GM18861 (cell line): ENCODE data around the gene CNN1.

Experiments used
- ATAC-seq: cut with Tn5 transposase; IDR thresholded peaks from one replicate; pipeline ENCODE4 v1.9.1; 2021; ENCODE audit not compliant: unreplicated experiment

The CNN1 gene

GRCh38 chr19:11538232-11539036, at the start of gene CNN1:
CNN1 (plus strand) TSS chr19:11538851; CDS start chr19:11538928, 77 bp downstream.
- no peak for ATAC-seq

DNA sequence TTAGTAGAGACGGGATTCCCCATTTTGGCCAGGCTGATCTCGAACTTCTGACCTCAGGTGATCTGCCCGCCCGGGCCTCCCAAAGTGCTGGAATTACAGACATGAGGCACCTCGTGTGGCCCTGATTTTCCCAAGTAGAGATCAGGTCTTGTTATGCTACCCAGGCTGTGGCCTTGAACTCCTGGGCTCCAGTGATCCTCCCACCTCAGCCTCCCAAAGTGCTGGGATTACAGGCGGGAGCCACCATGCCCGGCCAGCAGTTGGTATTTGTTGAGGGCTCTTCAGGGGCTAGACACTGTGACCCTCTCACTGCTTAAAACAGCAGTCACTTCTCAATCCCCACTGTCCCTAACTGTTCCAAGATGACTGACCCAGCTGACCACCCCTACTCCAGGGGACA, 49.3 kb upstream of the CNN1 start:
- ATAC-seq, result no peak

DNA sequence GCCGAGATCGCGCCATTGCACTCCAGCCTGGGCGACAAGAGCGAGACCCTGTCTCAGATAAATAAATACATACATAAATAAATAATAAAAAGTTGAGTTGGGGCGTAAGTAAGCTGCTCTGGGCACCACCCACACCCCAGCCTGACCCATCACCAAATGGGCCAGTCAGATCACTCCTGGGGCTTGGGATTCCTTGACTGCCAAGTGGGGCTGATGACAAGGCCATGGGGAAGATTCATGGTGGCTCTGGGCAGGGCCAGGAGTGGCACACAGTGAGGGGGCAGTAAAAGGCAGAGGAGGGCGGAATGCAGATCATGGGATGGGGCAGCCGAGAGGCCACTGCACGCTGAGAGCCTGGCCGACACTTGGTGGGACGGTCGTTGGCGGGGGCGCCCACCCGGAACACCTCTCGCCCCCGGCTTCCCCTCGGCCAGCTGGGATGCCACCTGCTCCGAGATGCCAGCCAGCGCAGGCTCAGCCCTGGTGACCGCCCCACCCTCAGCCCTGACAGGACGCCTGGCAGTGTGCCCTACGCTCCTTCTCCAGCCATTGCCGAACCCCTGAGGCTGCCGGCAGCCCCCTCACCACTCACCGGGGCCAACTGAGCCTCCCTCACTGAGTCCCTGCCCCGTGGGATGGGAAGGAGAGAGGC, 43.9 kb upstream of the CNN1 start:
- ATAC-seq, result no peak

- no peak for ATAC-seq
Observed at GRCh38 chr19:11495481-11495880, 43.2 kb upstream of the CNN1 start.

- no peak for ATAC-seq
Observed at GRCh38 chr19:11495885-11496284, 42.8 kb upstream of the CNN1 start.

DNA sequence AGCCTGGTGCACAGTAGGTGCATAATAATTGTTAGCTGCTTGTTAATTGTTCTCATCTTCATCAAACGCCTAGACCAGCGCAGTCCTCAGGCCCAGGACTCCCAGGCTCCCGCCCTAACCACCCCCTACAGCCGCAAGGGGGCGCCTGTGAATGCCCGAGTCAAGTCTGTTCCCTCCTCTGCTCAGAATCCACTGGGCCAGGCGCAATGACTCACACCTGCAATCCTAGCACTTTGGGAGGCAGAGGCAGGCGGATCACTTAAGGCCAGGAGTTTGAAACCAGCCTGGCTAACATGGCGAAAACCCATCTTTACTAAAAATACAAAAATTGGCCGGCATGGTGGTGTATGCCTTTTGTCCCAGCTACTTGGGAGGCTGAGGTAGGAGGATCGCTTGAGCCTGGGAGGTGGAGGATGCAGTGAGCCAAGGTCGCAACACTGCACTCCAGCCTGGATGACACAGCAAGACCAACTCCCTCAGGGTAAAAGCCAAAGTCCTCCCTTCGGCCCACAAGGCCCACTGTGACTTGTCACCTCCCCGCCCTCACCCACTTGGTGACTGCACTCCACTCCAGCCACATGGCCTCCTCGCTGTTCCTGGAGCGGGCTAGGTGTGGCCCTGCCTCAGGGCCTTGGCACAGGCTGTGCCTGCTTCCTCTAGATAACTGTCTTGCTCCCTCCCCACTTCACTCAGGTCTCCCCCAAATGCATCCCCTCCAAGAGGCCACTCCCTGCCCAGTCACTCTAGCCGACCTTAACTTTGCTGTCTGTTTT, 42.1 kb upstream of the CNN1 start:
- ATAC-seq, result no peak

DNA sequence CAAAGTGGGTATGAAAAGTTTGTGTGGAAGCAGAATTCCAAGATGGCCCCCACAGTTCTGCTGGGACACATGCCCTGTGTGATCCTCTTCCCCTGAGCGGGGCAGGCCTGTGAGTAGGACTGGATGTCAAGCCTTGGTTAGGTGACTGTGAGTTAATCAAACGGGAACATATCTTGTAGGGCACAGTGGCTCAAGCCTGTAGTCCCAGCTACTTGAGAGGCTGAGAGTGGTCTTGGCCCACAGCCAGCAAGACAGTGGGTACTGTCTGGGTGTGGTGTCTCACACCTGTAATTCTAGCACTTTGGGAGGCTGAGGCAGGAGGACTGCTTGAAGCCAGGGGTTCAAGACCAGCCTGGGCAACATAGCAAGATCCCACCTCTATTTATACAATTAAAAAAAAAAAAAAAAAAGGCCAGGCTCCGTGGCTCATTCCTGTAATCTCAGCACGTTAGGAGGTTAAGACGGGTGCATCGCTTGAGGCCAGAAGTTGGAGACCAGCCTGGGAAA, 39.4 kb upstream of the CNN1 start:
- ATAC-seq, result no peak

- no peak for ATAC-seq
Observed at GRCh38 chr19:11499890-11500420, 38.7 kb upstream of the CNN1 start.

- no peak for ATAC-seq
Observed at GRCh38 chr19:11504502-11505031, 34.1 kb upstream of the CNN1 start.

GRCh38 chr19:11505032-11505503, 33.6 kb upstream of the CNN1 start:
- peak; percentile 79 for ATAC-seq

- peak; percentile 40 for ATAC-seq
Observed at GRCh38 chr19:11505504-11506100, 33.0 kb upstream of the CNN1 start, which contains the start of gene ZNF653. ZNF653 (minus strand) TSS chr19:11505839; CDS start chr19:11505786, 53 bp downstream.

DNA sequence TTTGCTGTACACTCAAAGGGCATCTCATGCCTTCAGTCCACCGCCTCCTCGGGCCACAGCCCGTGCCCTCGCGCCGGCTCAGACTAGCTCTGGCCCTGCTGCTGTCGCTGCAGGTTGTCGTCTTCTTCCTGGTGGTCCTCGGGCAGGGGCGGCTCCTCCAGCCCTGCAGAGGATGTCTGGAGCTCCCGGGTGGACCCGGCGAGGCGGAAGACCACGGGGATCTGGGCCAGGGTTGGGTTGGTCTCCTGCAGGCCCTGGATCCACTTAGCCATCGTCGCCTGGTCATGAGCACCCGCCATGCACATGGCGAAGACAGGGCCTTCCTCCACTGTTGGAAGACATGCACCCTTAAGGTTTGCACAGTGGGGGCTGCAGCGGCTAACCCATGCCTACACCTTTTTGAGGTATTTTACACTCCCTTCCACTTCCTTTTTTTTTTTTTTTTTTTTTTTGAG, 32.5 kb upstream of the CNN1 start:
- ATAC-seq, result peak; percentile 27

- no peak for ATAC-seq
Observed at GRCh38 chr19:11506967-11507366, 31.7 kb upstream of the CNN1 start.

DNA sequence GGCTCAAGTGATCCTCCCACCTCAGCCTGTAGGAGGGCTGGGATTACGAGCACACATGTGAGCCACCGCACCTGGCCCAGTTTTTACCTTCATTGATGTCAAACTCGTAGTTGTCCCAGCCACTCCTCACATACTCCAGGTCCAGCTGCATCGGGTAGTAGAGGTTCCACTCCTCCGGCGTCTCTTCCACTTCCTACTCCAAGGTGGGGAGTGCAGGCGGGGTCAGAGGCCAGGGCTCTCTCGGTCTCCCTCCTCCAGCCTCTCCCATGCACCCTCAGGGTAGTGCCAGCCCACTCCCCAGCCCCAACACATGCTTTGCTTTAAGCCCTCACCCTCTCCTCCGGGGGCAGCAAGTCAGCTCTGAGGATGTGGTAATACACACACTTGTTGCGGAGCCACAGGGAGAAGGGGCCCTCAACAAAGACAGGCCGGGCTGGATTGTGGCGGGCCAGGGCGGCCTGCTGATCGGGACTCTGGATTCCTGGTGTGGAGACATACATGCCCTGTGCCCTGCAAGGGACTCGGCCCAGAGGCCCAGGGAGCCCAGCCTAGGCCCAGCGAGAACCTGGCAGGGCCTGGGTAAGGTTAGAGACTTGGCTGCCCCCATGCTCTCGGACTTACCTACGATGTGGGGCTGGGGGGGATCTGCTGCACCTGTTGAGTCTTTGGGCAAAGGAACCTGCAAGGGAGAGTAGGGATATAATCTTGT, 31.1 kb upstream of the CNN1 start:
- no peak for ATAC-seq

DNA sequence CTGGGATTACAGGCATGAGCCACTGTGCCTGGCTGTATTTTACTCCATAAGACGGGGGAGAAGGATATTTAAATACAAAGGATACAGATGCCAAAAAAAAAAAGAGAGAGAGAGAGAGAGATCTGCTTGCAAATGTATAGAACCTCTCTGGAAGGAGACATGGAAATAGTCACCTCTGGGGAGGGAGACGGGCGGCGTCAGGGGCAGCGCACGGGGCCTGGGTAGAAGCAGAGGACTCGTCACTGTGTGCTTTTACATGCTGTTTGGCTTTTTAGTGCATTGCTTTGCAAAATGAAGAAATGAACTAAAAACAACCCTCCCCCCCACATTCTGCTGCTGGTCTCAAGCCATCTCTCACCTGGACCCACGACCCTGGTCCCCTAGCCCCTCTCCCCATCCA, 28.2 kb upstream of the CNN1 start:
- no peak for ATAC-seq

DNA sequence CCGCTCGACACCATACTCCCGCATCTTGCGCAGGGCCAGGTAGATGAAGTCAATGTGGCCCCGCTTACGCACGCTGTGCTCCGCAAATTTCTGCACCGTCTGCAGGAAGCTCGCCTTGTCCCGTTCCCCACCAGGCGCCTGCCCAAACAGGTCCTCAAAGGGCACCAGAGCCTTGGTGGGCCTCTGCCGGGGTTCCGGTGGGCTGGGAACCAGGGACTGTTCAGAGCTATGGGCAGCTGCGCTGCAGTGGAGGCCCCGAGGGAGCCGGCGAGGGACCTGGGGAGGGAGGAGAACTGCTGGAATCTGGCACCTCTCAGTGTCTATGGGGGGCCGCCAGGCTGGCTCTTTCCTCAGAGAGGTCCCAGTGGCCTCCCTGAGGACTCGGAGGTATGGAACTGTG, 24.7 kb upstream of the CNN1 start:
- no peak for ATAC-seq

- no peak for ATAC-seq
Observed at GRCh38 chr19:11519138-11519537, 19.5 kb upstream of the CNN1 start.

DNA sequence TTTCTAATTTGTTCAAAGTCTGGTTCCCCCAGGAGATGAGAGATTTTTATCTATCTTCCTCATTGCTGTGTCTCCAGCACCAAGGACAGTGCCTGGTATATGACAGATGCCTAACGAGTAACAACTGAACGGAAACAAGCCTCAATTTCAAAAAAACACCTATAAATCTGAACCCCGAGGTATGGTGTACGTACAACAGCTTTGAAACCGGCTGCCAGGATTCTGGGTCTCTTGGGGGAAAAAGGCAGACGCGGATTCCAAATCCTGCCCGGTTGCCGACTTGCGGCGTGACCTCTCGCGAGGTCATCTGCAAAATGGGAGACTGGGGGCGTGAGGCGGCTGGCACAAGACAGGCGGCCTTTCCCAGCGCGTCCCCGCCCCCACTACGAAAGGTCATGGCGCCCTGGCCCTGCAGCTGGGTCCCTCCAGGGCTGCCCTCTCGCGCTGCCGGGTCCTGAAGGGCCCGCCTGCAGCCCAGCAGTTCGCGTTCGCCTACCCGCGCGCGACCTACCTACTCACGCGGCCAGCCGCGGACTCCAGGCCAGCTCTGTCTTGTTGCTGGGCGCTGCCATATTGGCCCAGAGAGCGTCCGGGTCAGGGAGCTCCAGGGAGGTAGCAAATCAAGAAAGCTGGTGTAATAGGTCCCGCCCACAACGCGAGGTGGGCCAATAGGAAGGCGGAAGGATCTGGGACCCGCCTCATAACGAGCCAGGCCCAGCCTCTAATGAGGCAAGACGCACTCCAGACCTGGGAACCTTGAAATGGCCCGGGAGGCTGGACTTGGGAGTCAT, 9.9 kb upstream of the CNN1 start, which contains the start of gene ECSIT:
ECSIT (minus strand) TSS at position 584 of the 791 bp plus-strand sequence. CDS start 9,964 bp downstream, outside the sequence.
- peak; percentile 90 for ATAC-seq

GRCh38 chr19:11530432-11530831, 8.2 kb upstream of the CNN1 start:
- no peak for ATAC-seq
